KOPT-K1 (cell line): ENCODE measurements around the gene LZTS3.
"Not testable (repeated sequence)": the region's sequence is repeated elsewhere in the genome, so short reads cannot be mapped to it uniquely, and the experiment has no call there.

Experiments
- H3K27ac ChIP-seq: fragments of 200-600 bp; sonication (generic); 2 replicates; pipeline ENCODE4 v1.5.1; 2016; ENCODE audit warnings: antibody characterized with exemption, mild to moderate bottlenecking, low read depth, low read length; ENCODE audit not compliant: poor library complexity, severe bottlenecking
- H3K36me3 ChIP-seq: fragments of 200-600 bp; sonication (generic); 2 replicates; pipeline ENCODE4 v1.5.1; 2017; ENCODE audit warnings: antibody characterized with exemption, mild to moderate bottlenecking, low read length, moderate library complexity; ENCODE audit not compliant: insufficient read depth
- H3K9me3 ChIP-seq: fragments of 200-600 bp; sonication (generic); 2 replicates; pipeline ENCODE4 v1.5.1; 2017; ENCODE audit warnings: antibody characterized with exemption, low read length, mild to moderate bottlenecking; ENCODE audit not compliant: insufficient read depth, poor library complexity, severe bottlenecking

The LZTS3 gene

DNA sequence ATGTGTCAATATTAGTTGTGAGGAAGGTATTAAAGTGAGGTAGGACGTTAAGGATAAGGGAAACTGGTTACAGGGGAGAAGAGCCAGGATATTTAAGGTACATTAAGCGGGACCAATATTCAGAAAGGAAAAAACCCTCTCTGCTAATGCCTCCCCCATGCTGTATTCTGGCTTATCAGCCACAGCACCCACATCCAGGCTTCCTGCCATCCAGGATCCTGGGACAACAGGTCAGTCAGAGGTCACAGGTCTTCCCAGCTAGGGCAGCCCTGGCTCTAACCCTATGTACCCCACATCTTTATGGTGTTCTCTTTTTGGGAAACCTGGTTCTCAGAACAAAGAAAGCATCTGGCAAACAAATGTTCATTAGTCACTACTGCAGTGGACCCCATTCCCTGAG lies 25.9 kb upstream of the LZTS3 start:
- Histone ChIP-seq H3K36me3 (peaks cover 73% of the 10 kb centered on the region), H3K9me3 (no peaks in the 10 kb centered on the region), H3K27ac (no peak overlapping the region)

DNA sequence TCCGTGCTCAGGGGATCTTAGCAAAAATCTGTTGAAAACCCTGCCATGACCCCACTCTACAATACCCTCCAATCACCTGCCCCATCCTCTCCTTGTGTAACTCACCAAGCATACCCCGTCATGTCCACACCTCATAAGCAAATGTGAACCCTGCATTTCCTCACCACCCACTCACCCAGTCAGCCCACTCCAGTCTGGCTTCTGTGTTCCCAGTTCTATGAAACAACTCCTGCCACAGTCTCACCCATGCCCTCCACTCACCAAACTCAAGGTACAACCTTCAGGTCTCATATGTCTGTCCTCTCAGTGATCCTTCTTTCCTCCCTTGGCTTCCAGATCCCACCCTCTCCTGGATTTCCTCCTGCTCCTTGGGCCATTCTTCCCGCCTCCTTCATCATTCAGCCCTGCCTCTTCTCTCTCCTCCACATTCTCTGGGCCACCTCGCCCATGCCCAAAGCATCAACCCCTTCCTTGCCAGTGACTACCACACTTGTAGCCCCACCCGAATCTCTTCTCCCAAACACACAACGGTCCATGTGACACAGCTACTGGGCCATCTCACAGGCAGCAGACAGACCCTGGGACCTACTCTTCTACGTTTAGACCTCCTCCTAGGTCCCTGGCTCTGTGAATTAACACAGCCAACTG lies 22.4 kb upstream of the LZTS3 start:
- no peak overlapping the region for H3K27ac ChIP-seq
- no peaks in the 10 kb centered on the region for H3K9me3 ChIP-seq
- H3K36me3 ChIP-seq, result peaks cover 91% of the 10 kb centered on the region

DNA sequence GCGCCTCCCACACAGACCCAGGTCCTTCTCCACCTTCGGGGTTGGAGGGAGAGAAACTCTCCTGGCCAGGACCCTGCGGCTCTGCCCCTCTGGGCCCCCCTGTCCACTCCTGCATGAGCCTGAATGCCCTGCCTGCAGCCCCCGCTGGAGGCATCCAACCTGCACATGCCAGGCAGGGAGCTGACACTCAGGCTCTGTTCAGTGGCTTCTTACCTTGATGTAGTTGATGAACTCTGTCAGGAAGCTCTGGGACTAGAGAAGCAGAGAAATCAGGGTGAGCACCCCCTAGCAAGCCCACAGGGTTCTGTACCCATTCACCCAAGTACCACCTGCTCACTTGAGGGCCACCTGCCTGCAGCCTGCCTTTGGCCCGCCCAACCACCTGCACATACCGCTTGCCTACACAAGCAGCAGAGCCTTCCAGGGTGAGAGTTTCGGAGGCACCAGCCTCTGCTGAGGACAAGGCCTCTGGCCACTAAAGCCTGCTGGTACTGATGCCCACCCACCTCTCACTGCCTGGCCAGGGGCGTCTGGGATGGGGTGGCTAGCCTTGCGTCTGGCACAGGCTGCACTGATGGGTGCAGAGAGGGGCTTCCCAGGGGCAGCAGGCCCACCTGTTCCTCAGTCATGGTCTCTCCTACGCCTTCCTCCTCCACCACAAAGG lies 21.4 kb upstream of the LZTS3 start:
- no peaks in the 10 kb centered on the region for H3K9me3 ChIP-seq
- H3K36me3 ChIP-seq, result peaks cover 92% of the 10 kb centered on the region
- no peak overlapping the region for H3K27ac ChIP-seq

DNA sequence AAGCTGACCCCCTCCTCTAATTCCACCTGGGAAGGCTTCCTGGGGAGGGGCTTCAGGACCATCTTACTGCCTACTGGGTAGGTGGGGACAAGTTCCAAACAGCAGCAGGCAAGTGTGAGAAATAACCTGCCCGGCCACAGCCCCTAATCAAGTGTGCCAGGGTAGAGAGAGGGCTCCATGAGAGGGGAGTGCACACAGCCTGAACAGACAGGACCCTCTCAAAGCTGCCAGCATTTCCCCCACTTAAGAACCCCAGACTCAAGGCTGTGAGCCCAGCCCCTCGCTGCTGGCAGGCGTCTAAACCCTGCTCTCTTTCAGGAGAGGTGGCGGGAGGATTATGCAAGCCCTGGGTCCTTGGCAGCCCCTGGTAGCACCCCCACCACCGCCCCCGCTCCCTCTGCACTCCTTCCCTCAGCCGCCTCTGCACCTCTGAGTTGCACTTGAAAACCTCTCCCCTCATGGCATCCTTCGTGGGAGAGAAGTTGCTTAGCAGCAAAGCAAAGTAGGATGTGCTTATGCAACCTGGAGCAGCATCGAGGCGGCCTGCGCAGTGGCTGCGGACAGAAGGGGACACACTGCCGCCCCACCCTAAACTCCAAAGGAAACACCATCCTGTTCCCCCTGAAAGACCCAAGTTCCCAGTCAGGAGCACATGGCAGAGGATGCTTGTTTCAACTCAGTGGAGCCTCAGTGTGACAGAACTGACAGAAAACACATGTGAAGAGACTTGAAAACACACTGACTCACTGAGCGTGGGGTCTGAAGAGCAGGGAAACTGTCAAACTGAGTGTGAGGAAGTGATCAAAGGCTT lies 20.7 kb upstream of the LZTS3 start:
- Histone ChIP-seq H3K27ac (no peak overlapping the region), H3K9me3 (no peaks in the 10 kb centered on the region), H3K36me3 (peaks cover 92% of the 10 kb centered on the region)

DNA sequence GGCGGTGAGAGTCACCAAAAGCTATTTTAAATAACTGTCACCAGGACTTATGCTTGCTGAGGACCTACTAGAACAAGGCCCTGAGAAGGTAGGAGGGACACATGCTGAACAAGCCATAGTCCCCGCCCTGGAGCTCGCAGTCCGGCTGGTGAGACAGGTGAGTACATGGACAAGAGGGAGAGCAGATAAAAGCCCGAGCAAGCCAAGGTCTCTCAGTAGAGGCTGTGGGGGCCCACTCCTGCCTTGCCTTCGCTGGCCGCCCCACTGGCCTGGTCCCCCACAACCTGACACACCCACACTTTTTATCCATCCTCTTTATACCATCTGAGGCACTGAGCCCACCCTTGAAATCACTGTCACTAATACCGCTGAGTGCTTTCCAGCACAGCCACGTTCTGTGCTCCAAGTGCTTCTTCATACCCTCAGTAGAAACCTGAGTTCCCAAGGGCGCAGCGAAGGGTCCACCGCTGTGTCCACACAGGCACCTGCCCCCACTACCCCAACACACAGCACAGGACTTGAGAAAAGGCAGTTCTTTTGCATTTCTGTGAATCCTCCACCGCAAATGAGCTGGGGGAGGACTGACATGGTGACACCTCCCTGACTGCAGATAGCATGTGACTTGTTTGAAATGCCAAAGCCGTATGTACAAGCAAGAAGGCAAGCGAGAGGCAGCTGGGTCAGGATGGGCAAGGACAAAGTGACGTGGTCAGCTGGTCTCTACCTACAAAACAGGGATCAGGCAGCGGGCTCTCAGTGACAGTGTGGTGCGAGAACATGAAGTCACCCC lies 19.1 kb upstream of the LZTS3 start:
- Histone ChIP-seq H3K36me3 (peaks cover 82% of the 10 kb centered on the region), H3K27ac (no peak overlapping the region), H3K9me3 (no peaks in the 10 kb centered on the region)

DNA sequence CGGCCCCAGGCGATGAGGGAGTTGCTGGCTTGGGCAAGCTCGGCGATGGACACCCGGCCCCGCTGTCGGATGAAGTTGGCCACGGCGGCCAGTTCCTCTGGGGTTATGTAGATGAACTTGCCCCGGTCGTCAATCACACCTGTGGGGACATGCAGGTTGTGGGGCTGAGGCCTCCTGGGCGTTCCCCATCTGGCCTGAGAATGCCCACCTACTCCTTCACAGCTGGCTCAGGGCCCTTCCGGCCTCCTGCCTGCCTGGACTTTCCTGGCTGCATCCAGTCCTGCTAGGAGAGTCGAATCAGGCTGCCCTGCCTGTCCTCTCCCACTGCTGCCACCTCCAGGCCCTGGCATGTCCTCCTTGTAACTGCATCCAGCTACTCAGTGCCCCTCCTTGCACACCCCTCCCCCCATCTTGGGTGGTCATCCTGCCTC lies 17.3 kb upstream of the LZTS3 start:
- no peaks in the 10 kb centered on the region for H3K9me3 ChIP-seq
- H3K27ac ChIP-seq, result no peak overlapping the region
- peaks cover 67% of the 10 kb centered on the region for H3K36me3 ChIP-seq

DNA sequence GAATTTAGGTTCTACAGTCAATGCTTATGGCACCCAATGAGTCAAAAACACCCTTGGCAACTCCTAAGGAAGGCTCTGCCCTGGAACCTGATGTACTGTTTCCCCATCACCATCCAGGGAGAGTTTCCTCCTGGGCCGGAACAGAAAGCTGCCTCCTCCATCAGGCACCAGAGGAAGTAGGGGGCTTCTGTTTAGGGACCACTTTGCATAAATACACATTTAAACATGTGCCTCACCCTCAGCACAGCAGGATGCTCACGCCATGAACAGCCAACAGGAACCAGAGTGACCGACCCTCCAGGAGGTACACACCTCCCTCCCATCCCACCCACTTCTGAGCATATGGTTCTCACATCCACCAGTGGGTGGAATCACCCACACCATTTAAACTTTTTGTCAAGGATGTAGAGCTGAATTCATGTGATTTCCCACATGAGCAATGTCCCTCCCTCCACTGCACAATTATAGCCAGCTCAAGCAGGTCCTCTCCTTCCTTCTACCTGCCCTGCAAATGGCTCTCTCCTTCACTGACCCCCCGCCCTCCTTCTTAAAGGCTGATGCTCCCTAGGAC lies 16.3 kb upstream of the LZTS3 start:
- Histone ChIP-seq H3K36me3 (peaks cover 57% of the 10 kb centered on the region), H3K27ac (no peak overlapping the region), H3K9me3 (no peaks in the 10 kb centered on the region)

DNA sequence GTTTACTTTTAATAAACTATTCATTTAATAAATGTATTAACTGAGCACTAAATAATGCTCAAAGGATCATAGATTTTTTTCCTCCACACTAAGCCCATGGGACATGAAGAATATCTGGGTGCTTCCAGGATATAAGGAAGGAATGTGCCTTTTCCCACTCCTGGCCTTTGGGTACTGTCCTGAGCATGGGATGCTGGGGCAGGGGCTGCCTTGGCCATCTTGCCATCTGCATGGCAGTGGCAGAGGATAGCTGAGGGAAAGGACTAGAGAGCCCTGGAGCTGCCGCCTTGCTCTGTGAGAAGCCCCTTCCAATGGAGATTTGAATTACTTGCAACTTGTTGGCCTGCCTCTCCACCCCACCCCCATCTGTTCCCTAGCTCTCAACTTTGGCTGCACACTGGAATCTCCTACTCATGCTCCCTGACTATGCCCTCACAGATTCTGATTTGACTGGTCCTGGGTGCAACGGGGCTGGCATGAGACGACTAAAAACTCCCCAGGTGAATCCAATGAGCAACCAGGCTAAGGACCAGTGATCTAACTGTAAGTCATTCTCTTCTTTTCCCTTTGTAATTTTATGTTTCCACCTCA lies 15.6 kb upstream of the LZTS3 start:
- Histone ChIP-seq H3K36me3 (peaks cover 49% of the 10 kb centered on the region), H3K9me3 (no peaks in the 10 kb centered on the region), H3K27ac (no peak overlapping the region)

DNA sequence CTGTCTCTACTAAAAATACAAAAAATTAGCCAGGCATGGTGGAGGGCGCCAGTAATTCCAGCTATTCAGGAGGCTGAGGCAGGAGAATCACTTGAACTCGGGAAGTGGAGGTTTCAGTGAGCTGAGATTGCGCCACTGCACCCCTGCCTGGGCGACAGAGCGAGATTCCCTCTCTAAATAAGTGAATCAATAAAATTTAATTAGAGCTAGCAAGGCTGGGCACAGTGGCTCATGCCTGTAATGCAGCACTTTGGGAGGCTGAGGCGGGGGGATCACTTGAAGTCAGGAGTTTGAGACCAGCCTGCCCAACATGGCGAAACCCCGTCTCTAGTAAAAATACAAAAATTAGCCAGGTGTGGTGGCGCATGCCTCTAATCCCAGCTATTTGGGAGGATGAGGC lies 14.5 kb upstream of the LZTS3 start:
- peaks cover 39% of the 10 kb centered on the region for H3K36me3 ChIP-seq
- not testable (repeated sequence) for H3K9me3 ChIP-seq

DNA sequence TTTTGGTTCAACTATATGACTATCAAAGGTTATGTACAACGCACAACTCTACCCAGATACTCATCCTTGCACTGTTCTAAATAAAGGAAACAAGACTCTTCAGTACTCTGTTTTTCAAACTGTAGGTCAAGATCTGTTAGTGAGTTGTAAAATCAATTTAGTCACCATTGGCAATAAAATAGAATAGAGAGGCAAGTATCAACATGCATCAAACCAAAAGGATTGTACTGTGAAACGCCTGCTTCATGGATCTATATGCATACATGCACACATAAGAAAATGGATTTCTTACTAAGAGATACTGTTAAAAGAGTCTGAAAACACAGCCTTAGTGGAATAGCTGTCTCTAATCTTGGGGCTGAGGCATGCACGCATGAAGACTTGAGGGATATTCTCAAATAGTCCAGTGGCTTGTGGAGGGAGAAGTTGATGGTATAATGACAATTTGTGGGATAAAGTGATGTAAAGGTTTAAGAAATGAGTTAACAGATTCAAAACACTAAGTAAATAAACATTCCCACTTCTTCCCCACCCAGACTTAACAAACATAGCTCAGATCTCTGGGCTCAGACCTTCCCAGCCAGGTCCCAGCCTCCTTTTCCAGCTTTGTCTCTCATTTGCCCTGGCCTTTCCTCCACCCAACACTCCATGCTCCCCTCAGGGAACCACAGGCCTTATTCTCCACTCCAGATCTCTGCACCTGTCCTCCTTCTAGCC lies 10.7 kb upstream of the LZTS3 start:
- peaks cover under 1% of the 10 kb centered on the region; the same call in 1 of the 2 replicates for H3K36me3 ChIP-seq
- H3K9me3 ChIP-seq, result no peaks in the 10 kb centered on the region
- no peak overlapping the region for H3K27ac ChIP-seq

More for the DNA sequence above, 14.5 kb upstream of the LZTS3 start:
- not testable (repeated sequence) for H3K27ac ChIP-seq

DNA sequence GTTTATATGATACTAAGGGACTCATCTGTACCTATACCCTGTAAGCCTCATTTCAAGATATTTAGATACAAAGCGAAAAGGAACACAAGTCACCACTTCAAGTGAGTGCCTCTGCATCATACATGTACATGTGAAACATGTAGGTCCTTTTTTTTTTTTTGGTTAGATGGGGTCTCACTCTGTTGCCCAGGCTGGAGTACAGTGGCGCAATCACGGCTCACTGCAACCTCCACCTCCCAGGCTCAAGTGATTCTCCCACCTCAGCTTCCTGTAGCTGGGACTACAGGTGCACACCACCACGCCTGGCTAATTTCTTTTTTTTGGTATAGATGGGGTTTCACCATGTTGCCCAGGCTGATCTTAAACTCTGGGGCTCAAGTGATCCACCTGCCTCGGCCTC lies 9.1 kb upstream of the LZTS3 start:
- H3K27ac ChIP-seq, H3K9me3 ChIP-seq, H3K36me3 ChIP-seq: not testable (repeated sequence)

DNA sequence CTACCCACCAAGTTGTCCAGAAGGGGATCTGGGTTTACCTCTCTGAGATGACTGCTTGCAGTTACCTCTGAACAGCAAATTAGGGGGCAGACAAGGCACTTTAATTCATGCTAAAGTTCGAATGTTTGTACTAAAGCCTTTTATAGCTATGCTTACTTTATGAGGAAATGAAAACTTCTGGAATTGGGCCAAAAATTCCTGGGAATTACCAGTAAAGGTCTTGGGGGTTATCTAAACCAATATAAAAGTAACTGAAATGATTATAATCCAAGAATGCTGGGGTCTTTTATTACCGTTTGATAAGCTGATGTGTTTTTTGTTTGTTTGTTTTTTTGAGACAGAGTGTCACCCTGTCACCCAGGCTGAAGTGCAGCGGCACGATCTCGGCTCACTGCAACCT lies 7.9 kb upstream of the LZTS3 start:
- no peaks in the 10 kb centered on the region for H3K9me3 ChIP-seq
- H3K36me3 ChIP-seq, result no peaks in the 10 kb centered on the region
- H3K27ac ChIP-seq, result no peak overlapping the region

DNA sequence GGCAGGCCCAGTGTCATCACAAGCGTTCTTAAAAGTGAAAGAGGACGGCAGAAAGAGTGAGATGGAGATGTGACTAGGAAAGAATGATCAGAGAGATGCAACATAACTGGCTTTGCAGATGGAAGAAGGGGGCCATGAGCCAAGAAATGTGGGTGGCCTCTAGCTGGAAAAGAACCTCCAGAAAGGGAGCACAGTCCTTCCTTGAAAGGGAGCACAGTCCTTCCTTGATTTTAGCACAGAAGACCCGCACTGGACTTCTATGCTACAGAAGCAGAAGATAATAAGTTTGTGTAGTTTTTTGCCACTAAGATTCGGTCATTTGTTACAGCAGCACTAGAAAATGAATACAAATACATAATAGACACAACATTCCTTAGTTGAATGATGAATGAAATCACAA lies 7.0 kb upstream of the LZTS3 start:
- Histone ChIP-seq H3K36me3 (no peaks in the 10 kb centered on the region), H3K9me3 (no peaks in the 10 kb centered on the region), H3K27ac (no peak overlapping the region)
